Activated T-helper 2 cell treated with anti-CD3 and anti-CD28 coated beads, Interferon-gamma antibody, Interleukin-2, Interleukin-4, amounts not matched to agents 10 μg/mL and 5 μg/mL and 100 μg/mL, durations not matched to agents 14 hours and 24 hours and 36 hours (primary cell): Measurements from ENCODE around the gene MAP2K7. TPM values are rescaled to one million over a fixed set of nuclear protein-coding genes. Genes with fewer than 3 reads are reported as not detected.

Experiments
- DNase-seq: peaks from one replicate; pipeline ENCODE4 v3.0.0; 2021; ENCODE audit warnings: low spot score
- H3K27ac Mint-ChIP-seq: one replicate; pipeline ENCODE4 v1.8.0; 2021; ENCODE audit warnings: mixed read lengths
- H3K27me3 Mint-ChIP-seq: one replicate; pipeline ENCODE4 v1.8.0; 2021; ENCODE audit warnings: low read depth, mixed read lengths
- H3K36me3 Mint-ChIP-seq: one replicate; pipeline ENCODE4 v1.8.0; 2021; ENCODE audit warnings: low read depth, mixed read lengths
- H3K4me1 Mint-ChIP-seq: one replicate; pipeline ENCODE4 v1.8.0; 2021; ENCODE audit warnings: low read depth, mixed read lengths
- H3K4me3 Mint-ChIP-seq: one replicate; pipeline ENCODE4 v1.8.0; 2021; ENCODE audit warnings: low read depth, mild to moderate bottlenecking, moderate library complexity, mixed read lengths
- H3K9me3 Mint-ChIP-seq: one replicate; pipeline ENCODE4 v1.8.0; 2021; ENCODE audit warnings: mixed read lengths
- intact Hi-C: fragments of 100-400 bp; cut with micrococcal nuclease; formaldehyde crosslinking; loops from one replicate; pipeline ENCODE4 v1.15.1; 2023
- total RNA-seq: library from RNA; stranded (reverse); gene quantifications from 2 replicates; pipeline ENCODE4 v1.2.3, GENCODE V29; 2022

The MAP2K7 gene
- total RNA-seq, 1 donor from 2014 or later = 44.6 TPM

- Mint-ChIP-seq H3K4me1 (peaks cover 10% of the 10 kb centered on the region), H3K36me3 (peaks cover 38% of the 10 kb centered on the region), H3K27ac (no peak overlapping the region), H3K27me3 (no peaks in the 10 kb centered on the region), H3K9me3 (no peaks in the 10 kb centered on the region), H3K4me3 (no peak overlapping the region)
- no peak for DNase-seq
- intact Hi-C loops = no loop called here
Observed at GRCh38 chr19:7908742-7909461, 5.2 kb downstream of the MAP2K7 start.

- Mint-ChIP-seq H3K27ac (no peak overlapping the region), H3K4me3 (no peak overlapping the region), H3K9me3 (no peaks in the 10 kb centered on the region), H3K36me3 (peaks cover 38% of the 10 kb centered on the region), H3K27me3 (no peaks in the 10 kb centered on the region), H3K4me1 (peaks cover 9% of the 10 kb centered on the region)
- intact Hi-C loops = no loop called here
- DNase-seq = no peak
Observed at GRCh38 chr19:7909471-7910067, 5.9 kb downstream of the MAP2K7 start.

- Mint-ChIP-seq H3K36me3 (peaks cover 30% of the 10 kb centered on the region), H3K4me1 (peaks cover 2% of the 10 kb centered on the region)
- intact Hi-C loops = no loop called here
Observed at GRCh38 chr19:7910321-7911161, 6.9 kb downstream of the MAP2K7 start.

GRCh38 chr19:7911508-7912143 lies 7.9 kb downstream of the MAP2K7 start:
- no peak for DNase-seq
- Mint-ChIP-seq H3K4me1 (peaks cover 2% of the 10 kb centered on the region), H3K27me3 (peaks cover 11% of the 10 kb centered on the region), H3K4me3 (no peak overlapping the region), H3K9me3 (no peaks in the 10 kb centered on the region), H3K27ac (no peak overlapping the region), H3K36me3 (peaks cover 23% of the 10 kb centered on the region)
- intact Hi-C loops = no loop called here

More at GRCh38 chr19:7910321-7911161, 6.9 kb downstream of the MAP2K7 start:
- Mint-ChIP-seq H3K27ac (no peak overlapping the region), H3K27me3 (peaks cover 6% of the 10 kb centered on the region), H3K4me3 (no peak overlapping the region), H3K9me3 (no peaks in the 10 kb centered on the region)
- no peak for DNase-seq

GRCh38 chr19:7912144-7912696 lies 8.5 kb downstream of the MAP2K7 start:
- Mint-ChIP-seq H3K4me3 (no peak overlapping the region), H3K4me1 (peaks cover 2% of the 10 kb centered on the region), H3K27ac (no peak overlapping the region), H3K36me3 (peaks cover 23% of the 10 kb centered on the region), H3K9me3 (no peaks in the 10 kb centered on the region), H3K27me3 (peaks cover 14% of the 10 kb centered on the region)
- no peak for DNase-seq
- intact Hi-C loops = no loop called here

GRCh38 chr19:7912697-7913564 lies 9.3 kb downstream of the MAP2K7 start:
- intact Hi-C loops = no loop called here
- Mint-ChIP-seq H3K4me1 (peaks cover 3% of the 10 kb centered on the region), H3K9me3 (no peaks in the 10 kb centered on the region), H3K27me3 (peaks cover 15% of the 10 kb centered on the region), H3K36me3 (peaks cover 23% of the 10 kb centered on the region), H3K4me3 (no peak overlapping the region), H3K27ac (no peak overlapping the region)
- DNase-seq = no peak

GRCh38 chr19:7913652-7914051 lies 10.0 kb downstream of the MAP2K7 start:
- no peak for DNase-seq
- Mint-ChIP-seq H3K27me3 (peaks cover 22% of the 10 kb centered on the region), H3K27ac (no peak overlapping the region), H3K4me1 (peaks cover 6% of the 10 kb centered on the region), H3K9me3 (no peaks in the 10 kb centered on the region), H3K36me3 (peaks cover 23% of the 10 kb centered on the region), H3K4me3 (no peak overlapping the region)
- intact Hi-C loops = no loop called here

- no peak overlapping the region for H3K27ac Mint-ChIP-seq
- H3K36me3 Mint-ChIP-seq = peaks cover 23% of the 10 kb centered on the region
- peaks cover 6% of the 10 kb centered on the region for H3K4me1 Mint-ChIP-seq
- no peaks in the 10 kb centered on the region for H3K9me3 Mint-ChIP-seq
- no peak overlapping the region for H3K4me3 Mint-ChIP-seq
- H3K27me3 Mint-ChIP-seq = peaks cover 22% of the 10 kb centered on the region
- intact Hi-C loops = no loop called here
- DNase-seq = no peak
Observed at GRCh38 chr19:7914099-7914498, 10.4 kb downstream of the MAP2K7 start.

GRCh38 chr19:7914598-7915045 lies 10.9 kb downstream of the MAP2K7 start, which contains the start of gene TGFBR3L:
TSS of gene TGFBR3L (plus strand) at chr19:7914830.
- no peak within 1 kb of the TSS for H3K27ac Mint-ChIP-seq

GRCh38 chr19:7915250-7916102 lies 11.8 kb downstream of the MAP2K7 start:
- Mint-ChIP-seq H3K27ac (no peak overlapping the region), H3K36me3 (peaks cover 23% of the 10 kb centered on the region), H3K9me3 (no peaks in the 10 kb centered on the region), H3K4me1 (peaks cover 12% of the 10 kb centered on the region), H3K27me3 (peaks cover 26% of the 10 kb centered on the region), H3K4me3 (peak overlapping the region; percentile 64)
- no peak for DNase-seq
- intact Hi-C loops = no loop called here

More at GRCh38 chr19:7914598-7915045, 10.9 kb downstream of the MAP2K7 start, which contains the start of gene TGFBR3L:
- intact Hi-C loops = no loop called here
- peak within 1 kb of the TSS; percentile 64 for H3K4me3 Mint-ChIP-seq
- DNase-seq = no peak
- no peaks in the 10 kb centered on the region for H3K9me3 Mint-ChIP-seq
- peaks cover 23% of the 10 kb centered on the region for H3K36me3 Mint-ChIP-seq
- peaks cover 24% of the 10 kb centered on the region for H3K27me3 Mint-ChIP-seq
- H3K4me1 Mint-ChIP-seq = peaks cover 7% of the 10 kb centered on the region
